Liver (tissue), 3 donors: ENCODE data around the gene CLIC1.

ENCODE experiments used
- GABPA ChIP-seq, 2 donors: IDR thresholded peaks in 1 of 2; conservative IDR thresholded peaks in 1 of 2; 2 replicates each; pipeline ENCODE4 v1.6.1; 2016; ENCODE audit warnings: antibody characterized with exemption in 2 of 2, mild to moderate bottlenecking in 1 of 2, moderate library complexity in 1 of 2
- HNF4A ChIP-seq, 2 donors: conservative IDR thresholded peaks; 2 replicates each; pipeline ENCODE4 v1.6.1; 2016; ENCODE audit warnings: antibody characterized with exemption in 2 of 2, mild to moderate bottlenecking in 2 of 2
- RAD21 ChIP-seq, 2 donors: IDR thresholded peaks; 2 replicates each; pipeline ENCODE4 v1.6.1; 2016; ENCODE audit warnings: antibody characterized with exemption in 2 of 2, mild to moderate bottlenecking in 2 of 2
- SP1 ChIP-seq: IDR thresholded peaks from 2 replicates; pipeline ENCODE4 v1.6.1; 2018; ENCODE audit warnings: antibody characterized with exemption, mild to moderate bottlenecking
- YY1 ChIP-seq: IDR thresholded peaks from 2 replicates; pipeline ENCODE4 v1.6.1; 2016; ENCODE audit warnings: antibody characterized with exemption, mild to moderate bottlenecking
- TF ChIP-seq, protein P1 (sequence below): fragments of 150-350 bp; IDR thresholded peaks from 2 replicates; pipeline ENCODE4 v1.5.1; 2017; ENCODE audit warnings: improper control_type of control experiment, low read depth, low read length; ENCODE audit not compliant: missing input control
- TF ChIP-seq, protein P2 (sequence below): IDR thresholded peaks from 2 replicates; pipeline ENCODE4 v1.6.1; 2016; ENCODE audit warnings: antibody characterized with exemption, mild to moderate bottlenecking
- TF ChIP-seq, protein P3 (sequence below): IDR thresholded peaks from 2 replicates; pipeline ENCODE4 v1.6.1; 2016; ENCODE audit warnings: antibody characterized with exemption
- TF ChIP-seq, protein P4 (sequence below): IDR thresholded peaks from 2 replicates; pipeline ENCODE4 v1.6.1; 2016; ENCODE audit warnings: antibody characterized with exemption
- donor health status: healthy.
- donor health status: healthy.

DNA sequence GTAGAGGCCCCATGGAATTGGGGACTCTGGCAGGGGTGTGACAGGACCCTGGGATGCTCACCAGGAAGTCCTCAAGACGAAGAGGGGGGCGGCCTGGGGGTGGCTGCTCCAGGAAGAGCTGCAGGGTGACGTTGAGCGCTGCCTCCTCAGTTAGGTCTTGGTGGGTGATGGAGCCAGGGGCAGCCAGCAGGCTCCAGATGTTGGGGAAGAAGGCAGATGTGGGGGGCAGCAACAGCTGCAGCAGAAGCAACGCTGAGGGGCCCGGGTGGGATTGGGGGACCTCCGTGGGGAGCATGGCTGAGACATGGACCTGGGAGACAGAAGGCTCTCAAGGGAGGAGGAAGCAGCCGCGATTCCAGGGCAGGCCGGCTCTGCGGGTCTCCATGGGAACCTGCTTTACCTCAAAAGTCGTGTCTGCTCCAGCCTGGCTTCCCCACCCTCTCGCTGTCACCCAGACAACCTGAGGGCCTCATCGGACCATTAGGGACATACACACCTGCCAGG lies 40.2 kb upstream of the CLIC1 start:
- no peak for TF ChIP-seq YY1
- TF ChIP-seq, protein P1, sequence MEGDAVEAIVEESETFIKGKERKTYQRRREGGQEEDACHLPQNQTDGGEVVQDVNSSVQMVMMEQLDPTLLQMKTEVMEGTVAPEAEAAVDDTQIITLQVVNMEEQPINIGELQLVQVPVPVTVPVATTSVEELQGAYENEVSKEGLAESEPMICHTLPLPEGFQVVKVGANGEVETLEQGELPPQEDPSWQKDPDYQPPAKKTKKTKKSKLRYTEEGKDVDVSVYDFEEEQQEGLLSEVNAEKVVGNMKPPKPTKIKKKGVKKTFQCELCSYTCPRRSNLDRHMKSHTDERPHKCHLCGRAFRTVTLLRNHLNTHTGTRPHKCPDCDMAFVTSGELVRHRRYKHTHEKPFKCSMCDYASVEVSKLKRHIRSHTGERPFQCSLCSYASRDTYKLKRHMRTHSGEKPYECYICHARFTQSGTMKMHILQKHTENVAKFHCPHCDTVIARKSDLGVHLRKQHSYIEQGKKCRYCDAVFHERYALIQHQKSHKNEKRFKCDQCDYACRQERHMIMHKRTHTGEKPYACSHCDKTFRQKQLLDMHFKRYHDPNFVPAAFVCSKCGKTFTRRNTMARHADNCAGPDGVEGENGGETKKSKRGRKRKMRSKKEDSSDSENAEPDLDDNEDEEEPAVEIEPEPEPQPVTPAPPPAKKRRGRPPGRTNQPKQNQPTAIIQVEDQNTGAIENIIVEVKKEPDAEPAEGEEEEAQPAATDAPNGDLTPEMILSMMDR, result no peak
- TF ChIP-seq, protein P2, sequence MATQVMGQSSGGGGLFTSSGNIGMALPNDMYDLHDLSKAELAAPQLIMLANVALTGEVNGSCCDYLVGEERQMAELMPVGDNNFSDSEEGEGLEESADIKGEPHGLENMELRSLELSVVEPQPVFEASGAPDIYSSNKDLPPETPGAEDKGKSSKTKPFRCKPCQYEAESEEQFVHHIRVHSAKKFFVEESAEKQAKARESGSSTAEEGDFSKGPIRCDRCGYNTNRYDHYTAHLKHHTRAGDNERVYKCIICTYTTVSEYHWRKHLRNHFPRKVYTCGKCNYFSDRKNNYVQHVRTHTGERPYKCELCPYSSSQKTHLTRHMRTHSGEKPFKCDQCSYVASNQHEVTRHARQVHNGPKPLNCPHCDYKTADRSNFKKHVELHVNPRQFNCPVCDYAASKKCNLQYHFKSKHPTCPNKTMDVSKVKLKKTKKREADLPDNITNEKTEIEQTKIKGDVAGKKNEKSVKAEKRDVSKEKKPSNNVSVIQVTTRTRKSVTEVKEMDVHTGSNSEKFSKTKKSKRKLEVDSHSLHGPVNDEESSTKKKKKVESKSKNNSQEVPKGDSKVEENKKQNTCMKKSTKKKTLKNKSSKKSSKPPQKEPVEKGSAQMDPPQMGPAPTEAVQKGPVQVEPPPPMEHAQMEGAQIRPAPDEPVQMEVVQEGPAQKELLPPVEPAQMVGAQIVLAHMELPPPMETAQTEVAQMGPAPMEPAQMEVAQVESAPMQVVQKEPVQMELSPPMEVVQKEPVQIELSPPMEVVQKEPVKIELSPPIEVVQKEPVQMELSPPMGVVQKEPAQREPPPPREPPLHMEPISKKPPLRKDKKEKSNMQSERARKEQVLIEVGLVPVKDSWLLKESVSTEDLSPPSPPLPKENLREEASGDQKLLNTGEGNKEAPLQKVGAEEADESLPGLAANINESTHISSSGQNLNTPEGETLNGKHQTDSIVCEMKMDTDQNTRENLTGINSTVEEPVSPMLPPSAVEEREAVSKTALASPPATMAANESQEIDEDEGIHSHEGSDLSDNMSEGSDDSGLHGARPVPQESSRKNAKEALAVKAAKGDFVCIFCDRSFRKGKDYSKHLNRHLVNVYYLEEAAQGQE, result no peak
- TF ChIP-seq, protein P3, sequence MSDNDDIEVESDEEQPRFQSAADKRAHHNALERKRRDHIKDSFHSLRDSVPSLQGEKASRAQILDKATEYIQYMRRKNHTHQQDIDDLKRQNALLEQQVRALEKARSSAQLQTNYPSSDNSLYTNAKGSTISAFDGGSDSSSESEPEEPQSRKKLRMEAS, result no peak
- TF ChIP-seq, protein P4, sequence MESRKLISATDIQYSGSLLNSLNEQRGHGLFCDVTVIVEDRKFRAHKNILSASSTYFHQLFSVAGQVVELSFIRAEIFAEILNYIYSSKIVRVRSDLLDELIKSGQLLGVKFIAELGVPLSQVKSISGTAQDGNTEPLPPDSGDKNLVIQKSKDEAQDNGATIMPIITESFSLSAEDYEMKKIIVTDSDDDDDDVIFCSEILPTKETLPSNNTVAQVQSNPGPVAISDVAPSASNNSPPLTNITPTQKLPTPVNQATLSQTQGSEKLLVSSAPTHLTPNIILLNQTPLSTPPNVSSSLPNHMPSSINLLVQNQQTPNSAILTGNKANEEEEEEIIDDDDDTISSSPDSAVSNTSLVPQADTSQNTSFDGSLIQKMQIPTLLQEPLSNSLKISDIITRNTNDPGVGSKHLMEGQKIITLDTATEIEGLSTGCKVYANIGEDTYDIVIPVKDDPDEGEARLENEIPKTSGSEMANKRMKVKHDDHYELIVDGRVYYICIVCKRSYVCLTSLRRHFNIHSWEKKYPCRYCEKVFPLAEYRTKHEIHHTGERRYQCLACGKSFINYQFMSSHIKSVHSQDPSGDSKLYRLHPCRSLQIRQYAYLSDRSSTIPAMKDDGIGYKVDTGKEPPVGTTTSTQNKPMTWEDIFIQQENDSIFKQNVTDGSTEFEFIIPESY, result no peak
- no peak for TF ChIP-seq GABPA (IDR thresholded peaks at IDR 0.05 in 1 of 2, conservative IDR thresholded peaks at IDR 0.05 in 1 of 2)
- no peak for TF ChIP-seq RAD21 (IDR thresholded peaks at IDR 0.05)
- no peak for TF ChIP-seq SP1
- TF ChIP-seq HNF4A (conservative IDR thresholded peaks at IDR 0.05), result no peak
